ENCODE results near the gene ATAD3C. TPM values are rescaled to one million over a fixed set of nuclear protein-coding genes. Genes with fewer than 3 reads are reported as not detected.

The ATAD3C gene
- total RNA-seq, 1 experiment from 2014 or later = 2.0 TPM

DNA sequence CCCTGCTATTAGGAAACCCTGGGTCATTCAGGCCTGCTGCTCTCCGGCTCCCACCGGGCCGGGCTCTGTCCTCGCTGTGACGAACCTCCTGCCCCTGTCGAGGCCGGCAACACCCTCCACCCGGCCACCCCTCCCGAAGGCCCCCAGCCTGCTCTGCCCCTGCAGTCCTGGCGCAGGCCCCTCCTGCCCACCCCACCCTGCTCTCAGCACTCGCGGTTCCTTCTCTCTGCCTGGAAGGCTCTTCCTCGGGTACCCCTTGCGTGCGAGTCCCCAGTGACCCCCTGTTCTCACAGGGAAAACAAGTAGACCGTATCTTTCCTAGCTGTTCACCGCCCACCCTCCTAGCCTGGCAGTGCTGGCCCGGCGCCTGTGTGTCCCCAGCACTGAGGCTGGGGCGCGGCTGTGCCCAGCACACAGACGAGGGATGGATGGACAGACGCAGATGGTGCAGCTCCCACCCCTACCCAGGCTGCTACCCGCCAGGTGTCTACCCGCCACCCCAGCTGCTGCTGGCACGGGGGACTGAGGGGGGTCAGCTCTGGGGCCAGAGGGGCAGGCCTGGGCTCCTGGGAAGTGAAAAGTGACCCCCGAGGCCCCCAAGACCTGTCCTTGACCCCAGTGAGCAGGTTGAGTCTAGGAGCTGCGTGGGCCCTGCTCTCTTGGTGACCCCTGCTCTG is 17.1 kb upstream of the ATAD3C start:
- no TSS peak for BruUV-seq (replicated peaks)
- no peak overlapping the region for H3K4me3 Mint-ChIP-seq (ENCODE audit: unreplicated experiment)

DNA sequence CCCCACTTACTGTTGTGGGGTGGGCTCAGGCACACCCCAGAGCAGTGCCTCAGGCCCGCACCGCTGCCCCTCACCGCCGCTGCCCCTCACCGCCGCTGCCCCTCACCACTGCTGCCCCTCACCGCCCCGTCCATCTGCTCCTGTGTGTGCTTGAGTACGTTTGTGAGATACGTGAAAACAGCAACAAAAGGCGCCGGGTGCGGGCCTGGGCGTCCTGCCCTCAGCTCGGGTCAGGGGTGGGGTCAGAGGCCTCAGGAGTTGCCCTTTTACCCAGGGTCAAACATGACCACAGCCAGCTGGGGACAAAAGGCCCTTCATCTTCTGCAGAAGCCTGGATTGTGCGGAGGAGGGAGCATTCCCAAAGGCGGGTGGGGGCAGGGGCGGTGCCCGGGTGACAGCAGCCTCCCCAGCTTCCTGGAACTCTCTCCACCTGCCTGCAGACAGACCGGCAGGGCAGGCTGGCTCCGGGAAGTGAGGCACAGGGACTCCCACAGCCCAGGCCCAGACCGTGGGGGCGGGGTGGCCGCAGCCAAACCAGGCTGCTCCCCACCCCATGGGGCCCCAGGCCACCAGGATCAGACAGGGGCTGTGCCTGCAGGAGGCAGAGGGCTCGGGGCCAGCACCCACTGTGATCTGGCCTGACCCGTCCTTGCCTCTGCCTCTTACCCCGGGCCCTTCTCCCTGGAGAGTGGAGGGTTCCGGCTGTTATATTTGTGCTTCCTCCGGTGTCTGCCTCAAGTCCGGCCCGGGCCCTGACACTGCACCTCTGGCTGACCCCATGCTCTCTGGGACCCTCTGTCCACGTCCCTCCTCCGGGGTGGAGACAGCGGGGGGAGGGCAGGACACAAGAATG is 16.3 kb upstream of the ATAD3C start:
- intact Hi-C loops (cut with micrococcal nuclease) = no loop called here
- Mint-ChIP-seq H3K4me1 (ENCODE audit: insufficient read depth, unreplicated experiment) (no peaks in the 10 kb centered on the region), H3K27ac (ENCODE audit: low read depth, unreplicated experiment) (no peak overlapping the region), H3K4me3 (ENCODE audit: unreplicated experiment) (no peak overlapping the region), H3K27me3 (ENCODE audit: insufficient read depth, unreplicated experiment) (no peaks in the 10 kb centered on the region), H3K9me3 (ENCODE audit: unreplicated experiment) (no peaks in the 10 kb centered on the region), H3K36me3 (ENCODE audit: insufficient read depth, unreplicated experiment) (no peaks in the 10 kb centered on the region)
- TF ChIP-seq, protein P1, sequence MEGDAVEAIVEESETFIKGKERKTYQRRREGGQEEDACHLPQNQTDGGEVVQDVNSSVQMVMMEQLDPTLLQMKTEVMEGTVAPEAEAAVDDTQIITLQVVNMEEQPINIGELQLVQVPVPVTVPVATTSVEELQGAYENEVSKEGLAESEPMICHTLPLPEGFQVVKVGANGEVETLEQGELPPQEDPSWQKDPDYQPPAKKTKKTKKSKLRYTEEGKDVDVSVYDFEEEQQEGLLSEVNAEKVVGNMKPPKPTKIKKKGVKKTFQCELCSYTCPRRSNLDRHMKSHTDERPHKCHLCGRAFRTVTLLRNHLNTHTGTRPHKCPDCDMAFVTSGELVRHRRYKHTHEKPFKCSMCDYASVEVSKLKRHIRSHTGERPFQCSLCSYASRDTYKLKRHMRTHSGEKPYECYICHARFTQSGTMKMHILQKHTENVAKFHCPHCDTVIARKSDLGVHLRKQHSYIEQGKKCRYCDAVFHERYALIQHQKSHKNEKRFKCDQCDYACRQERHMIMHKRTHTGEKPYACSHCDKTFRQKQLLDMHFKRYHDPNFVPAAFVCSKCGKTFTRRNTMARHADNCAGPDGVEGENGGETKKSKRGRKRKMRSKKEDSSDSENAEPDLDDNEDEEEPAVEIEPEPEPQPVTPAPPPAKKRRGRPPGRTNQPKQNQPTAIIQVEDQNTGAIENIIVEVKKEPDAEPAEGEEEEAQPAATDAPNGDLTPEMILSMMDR (IDR thresholded peaks at IDR 0.05; ENCODE audit: unreplicated experiment) = no peak
- no TSS peak for BruUV-seq (replicated peaks)
- POLR2A ChIA-PET = interaction anchor here (0.6 kb wide), 1 partner anchor 193 kb away, joined by 4 read pairs; no protein-coding TSS in a partner anchor
- CTCF ChIA-PET = interaction anchor here (1.2 kb wide), 1 partner anchor 71 kb away, joined by 3 read pairs; no protein-coding TSS in a partner anchor
- no peak for DNase-seq (ENCODE audit: unreplicated experiment)

More for the DNA sequence above, 17.1 kb upstream of the ATAD3C start:
- TF ChIP-seq, protein P1 (IDR thresholded peaks at IDR 0.05; ENCODE audit: unreplicated experiment) = no peak
- ChIA-PET CTCF (no interaction called here), POLR2A (no interaction called here)
- Mint-ChIP-seq H3K4me1 (ENCODE audit: insufficient read depth, unreplicated experiment) (no peaks in the 10 kb centered on the region), H3K27ac (ENCODE audit: low read depth, unreplicated experiment) (no peak overlapping the region), H3K9me3 (ENCODE audit: unreplicated experiment) (no peaks in the 10 kb centered on the region), H3K27me3 (ENCODE audit: insufficient read depth, unreplicated experiment) (no peaks in the 10 kb centered on the region), H3K36me3 (ENCODE audit: insufficient read depth, unreplicated experiment) (no peaks in the 10 kb centered on the region)
- no peak for DNase-seq (ENCODE audit: unreplicated experiment)
- intact Hi-C loops (cut with micrococcal nuclease) = no loop called here

DNA sequence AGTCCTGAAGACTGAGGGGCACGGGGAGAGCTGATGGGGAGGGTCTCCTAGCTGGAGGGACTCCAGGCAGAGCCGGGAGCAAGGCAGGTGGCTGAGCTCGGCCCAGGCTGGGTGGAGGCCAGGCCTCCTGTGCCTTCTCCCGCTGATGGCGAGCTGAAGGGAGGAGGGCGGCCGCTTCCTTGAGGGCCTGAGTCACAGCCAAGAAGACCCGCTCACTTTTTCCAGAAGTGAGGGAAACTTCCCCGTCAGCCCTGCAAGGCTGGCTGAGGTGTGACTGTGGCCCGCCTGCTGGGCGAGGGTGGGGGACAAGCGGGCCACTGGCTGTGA is 15.7 kb upstream of the ATAD3C start:
- intact Hi-C loops (cut with micrococcal nuclease) = no loop called here
- Mint-ChIP-seq H3K27ac (ENCODE audit: low read depth, unreplicated experiment) (no peak overlapping the region), H3K4me1 (ENCODE audit: insufficient read depth, unreplicated experiment) (no peaks in the 10 kb centered on the region), H3K36me3 (ENCODE audit: insufficient read depth, unreplicated experiment) (no peaks in the 10 kb centered on the region), H3K4me3 (ENCODE audit: unreplicated experiment) (no peak overlapping the region), H3K9me3 (ENCODE audit: unreplicated experiment) (no peaks in the 10 kb centered on the region), H3K27me3 (ENCODE audit: insufficient read depth, unreplicated experiment) (no peaks in the 10 kb centered on the region)
- ChIA-PET CTCF (interaction anchor here (1.2 kb wide), 1 partner anchor 71 kb away, joined by 3 read pairs; no protein-coding TSS in a partner anchor), POLR2A (interaction anchor here (0.6 kb wide), 2 partner anchors 9 to 193 kb away, joined by 3 to 4 read pairs; no protein-coding TSS in a partner anchor)
- no peak for DNase-seq (ENCODE audit: unreplicated experiment)
- TF ChIP-seq, protein P1 (IDR thresholded peaks at IDR 0.05; ENCODE audit: unreplicated experiment) = no peak
- no TSS peak for BruUV-seq (replicated peaks)

DNA sequence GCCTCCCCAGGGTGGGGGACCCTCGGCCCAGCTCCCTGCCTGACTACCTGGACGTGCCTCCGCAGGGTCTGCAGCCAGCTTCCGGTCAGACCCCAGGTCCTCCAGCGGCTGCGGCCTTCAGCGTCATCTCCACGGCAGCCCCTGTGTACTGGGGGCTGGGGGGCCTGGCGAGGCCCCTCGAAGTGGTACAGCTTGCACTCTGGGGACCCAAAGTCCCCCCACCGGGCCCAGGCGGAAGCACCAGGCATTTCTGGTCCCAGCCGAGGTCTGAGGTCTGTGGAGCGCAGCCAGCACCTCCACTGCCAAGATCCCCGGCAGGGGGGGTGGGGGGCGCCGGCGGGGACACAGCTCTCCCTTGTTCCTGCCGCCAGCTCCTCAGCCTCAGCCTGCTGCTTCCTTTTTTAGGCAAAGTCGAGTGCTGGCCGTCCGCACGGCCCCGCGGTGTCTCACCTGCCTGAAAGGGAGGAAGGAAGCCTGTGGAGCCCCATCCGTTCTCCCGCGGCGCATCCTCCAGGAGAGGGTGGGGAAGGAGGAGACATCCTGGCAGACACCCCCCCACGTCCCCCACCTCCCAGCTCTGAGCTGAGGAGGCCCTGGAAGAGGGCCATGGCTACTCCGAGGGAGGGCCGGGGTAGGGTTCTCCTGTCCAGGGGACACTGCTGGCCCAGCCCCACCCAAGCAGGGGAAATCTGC is 15.2 kb upstream of the ATAD3C start:
- H3K4me3 Mint-ChIP-seq (ENCODE audit: unreplicated experiment) = no peak overlapping the region
- POLR2A ChIA-PET = interaction anchor here (0.6 kb wide), 2 partner anchors 9 to 192 kb away, joined by 3 to 4 read pairs; no protein-coding TSS in a partner anchor
- H3K27ac Mint-ChIP-seq (ENCODE audit: low read depth, unreplicated experiment) = no peak overlapping the region
- intact Hi-C loops (cut with micrococcal nuclease) = no loop called here
- BruUV-seq (replicated peaks) = no TSS peak
- no peaks in the 10 kb centered on the region for H3K36me3 Mint-ChIP-seq (ENCODE audit: insufficient read depth, unreplicated experiment)
- TF ChIP-seq, protein P1 (IDR thresholded peaks at IDR 0.05; ENCODE audit: unreplicated experiment) = no peak
- CTCF ChIA-PET = interaction anchor here (1.2 kb wide), 1 partner anchor 70 kb away, joined by 3 read pairs; no protein-coding TSS in a partner anchor
- H3K4me1 Mint-ChIP-seq (ENCODE audit: insufficient read depth, unreplicated experiment) = no peaks in the 10 kb centered on the region
- DNase-seq (ENCODE audit: unreplicated experiment) = no peak
- no peaks in the 10 kb centered on the region for H3K27me3 Mint-ChIP-seq (ENCODE audit: insufficient read depth, unreplicated experiment)
- no peaks in the 10 kb centered on the region for H3K9me3 Mint-ChIP-seq (ENCODE audit: unreplicated experiment)
